AG08395 (cell line): ENCODE data around the gene COX7A1.
A peak's percentile ranks its signal among the peaks of the same experiment; 100 is the strongest.
"Not testable (repeated sequence)": the region's sequence is repeated elsewhere in the genome, so short reads cannot be mapped to it uniquely, and the experiment has no call there.

Source experiments
- DNase-seq: peaks from one replicate; pipeline ENCODE4 v3.0.0; 2012; ENCODE audit warnings: mixed read lengths, low spot score

The COX7A1 gene

DNA sequence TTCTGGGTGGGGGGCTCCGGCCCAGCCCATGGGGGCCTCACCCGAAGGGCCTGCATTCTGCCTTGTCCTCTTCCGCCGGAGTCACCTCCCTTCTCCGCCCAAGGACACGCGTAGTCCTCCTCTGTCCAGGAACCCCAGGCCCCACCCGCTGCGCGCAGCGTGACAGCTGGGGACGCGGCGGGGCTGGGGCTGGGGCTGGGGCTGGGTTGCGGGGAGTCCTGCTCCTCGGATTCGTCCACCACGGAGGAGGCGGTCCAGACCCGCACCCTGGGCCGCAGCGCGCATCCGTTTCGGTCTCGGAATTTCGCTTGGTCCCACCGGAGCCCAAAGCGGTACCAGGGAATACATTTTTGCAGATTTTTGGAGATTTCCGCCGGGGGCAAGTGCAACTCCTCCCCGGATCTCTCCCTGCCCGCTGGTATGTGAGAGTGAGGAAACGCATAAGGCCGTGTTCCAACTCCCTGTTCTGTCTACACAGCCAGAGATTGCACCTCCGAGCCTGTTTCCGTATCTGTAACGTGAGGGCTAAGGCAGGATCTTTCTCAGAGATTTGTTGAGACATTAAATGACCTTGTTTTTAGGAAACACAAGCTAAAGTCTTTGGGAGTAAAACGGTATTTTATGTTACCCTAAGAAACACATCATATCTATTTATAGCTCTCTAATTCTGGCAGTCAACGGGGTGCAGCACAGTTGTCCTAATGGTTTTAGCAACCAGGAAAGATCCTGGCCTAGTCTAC lies at the start of gene COX7A1:
TSS of gene COX7A1 (minus strand) at position 96 of the 740 bp plus-strand sequence. CDS start at position 56, 40 bp downstream.
- peak; percentile 74 for DNase-seq

DNA sequence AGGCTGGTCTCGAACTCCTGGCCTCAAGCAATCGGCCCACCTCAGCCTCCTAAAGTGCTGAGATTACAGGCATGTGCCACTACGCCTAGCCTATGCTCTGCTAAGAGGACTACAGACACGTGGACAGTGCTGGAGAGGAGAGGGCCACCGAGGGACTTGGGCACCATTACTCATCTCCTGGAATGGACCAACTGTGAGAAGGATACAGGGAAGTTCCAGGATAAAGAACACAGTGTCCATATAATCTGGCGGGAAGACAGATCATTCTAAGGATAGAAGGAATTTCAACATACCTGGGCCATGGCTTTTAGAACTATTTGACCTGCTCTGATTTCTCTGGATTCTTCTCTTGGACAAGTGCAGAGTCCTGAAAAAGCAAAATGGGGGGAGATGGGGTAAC lies 49.4 kb upstream of the COX7A1 start:
- DNase-seq = no peak

DNA sequence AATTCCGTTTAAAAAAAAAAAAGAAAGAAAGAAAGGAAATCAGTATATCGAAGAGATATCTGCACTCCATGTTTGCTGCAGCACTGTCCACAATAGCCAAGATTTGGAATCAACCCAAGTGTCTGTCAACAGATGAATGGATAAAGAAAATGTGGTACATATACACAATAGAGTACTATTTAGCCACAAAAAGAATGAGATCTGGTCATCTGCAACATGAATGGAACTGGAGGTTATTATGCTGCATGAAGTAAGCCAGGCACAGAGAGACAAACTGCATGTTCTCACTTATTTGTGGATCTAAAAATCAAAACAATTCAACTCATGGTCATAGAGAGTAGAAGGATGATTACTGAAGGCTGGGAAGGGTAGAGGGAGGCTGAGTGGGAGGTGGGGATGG lies 45.9 kb upstream of the COX7A1 start:
- no peak for DNase-seq

DNA sequence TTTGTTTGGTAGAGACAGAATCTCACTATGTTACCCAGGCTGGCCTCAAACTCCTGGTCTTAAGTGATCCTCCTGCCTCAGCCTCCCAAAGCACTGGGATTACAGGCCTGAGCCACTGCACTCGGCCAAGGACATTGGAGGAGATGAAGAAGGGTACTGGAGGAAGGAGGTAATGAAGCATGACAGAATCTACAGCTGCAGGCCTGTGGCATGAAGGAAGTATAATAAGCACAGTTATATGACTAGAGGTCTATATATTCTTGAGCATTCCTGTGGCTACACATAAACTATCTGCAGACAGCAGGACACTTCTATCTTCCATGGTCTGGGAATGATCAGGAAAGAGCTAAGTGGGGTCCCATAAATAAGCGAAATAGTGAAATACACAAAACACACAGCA lies 44.0 kb upstream of the COX7A1 start:
- DNase-seq = no peak

DNA sequence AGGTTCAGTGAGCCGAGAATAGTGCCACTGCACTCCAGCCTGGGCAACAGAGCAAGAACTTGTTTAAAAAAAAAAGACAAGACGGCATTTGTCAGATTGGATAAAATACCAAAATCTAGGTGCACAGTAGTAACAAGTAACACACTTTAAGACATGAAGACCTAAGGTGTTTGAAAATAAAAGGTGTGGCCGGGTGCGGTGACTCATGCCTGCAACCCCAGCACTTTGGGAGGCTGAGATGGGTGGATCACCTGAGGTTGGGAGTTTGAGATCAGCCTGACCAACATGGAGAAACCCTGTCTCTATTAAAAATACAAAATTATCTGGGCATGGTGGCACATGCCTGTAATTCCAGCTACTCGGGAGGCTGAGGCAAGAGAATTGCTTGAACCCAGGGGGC lies 34.5 kb upstream of the COX7A1 start:
- not testable (repeated sequence) for DNase-seq

DNA sequence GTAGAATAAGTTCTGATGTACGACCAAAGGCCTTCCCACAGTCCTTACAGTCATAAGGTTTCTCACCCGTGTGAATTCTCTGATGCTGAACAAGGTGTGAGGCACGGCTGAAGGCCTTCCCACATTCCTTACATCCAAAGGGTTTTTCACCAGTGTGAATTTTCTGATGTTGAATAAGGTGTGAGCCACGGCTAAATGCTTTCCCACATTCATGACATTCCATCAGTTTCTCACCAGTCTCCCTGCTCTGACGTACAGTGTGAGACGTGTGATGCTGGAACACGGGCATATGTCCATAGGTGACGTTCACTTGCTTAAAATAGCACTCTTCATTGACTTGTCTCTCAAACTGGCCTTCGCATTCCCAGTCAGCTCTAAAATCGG lies 31.0 kb upstream of the COX7A1 start:
- DNase-seq = no peak

DNA sequence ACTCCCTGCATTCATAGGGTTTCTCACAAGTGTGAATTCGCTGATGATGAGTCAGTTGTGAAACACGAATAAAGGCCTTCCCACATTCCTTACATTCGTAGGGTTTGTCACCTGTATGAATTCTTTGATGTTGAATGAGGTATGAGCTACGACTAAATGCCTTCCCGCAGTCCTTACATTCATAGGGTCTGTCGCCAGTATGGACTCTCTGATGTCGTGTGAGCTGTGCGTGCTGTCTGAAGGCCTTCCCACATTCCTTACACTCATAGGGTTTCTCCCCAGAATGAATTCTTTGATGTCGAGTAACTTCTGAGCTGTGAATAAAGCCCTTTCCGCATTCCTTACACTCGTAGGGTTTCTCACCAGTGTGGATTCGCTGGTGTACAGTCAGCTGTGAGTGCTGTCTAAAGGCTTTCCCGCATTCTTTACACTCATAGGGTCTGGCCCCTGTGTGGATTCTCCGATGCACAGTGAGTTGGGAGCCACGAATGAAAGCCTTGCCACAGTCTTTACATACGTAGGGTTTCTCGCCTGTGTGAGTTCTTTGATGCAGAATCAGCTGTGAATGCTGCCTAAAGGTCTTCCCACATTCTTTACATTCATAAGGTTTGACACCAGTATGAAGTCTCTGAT lies 30.5 kb upstream of the COX7A1 start:
- DNase-seq = no peak

DNA sequence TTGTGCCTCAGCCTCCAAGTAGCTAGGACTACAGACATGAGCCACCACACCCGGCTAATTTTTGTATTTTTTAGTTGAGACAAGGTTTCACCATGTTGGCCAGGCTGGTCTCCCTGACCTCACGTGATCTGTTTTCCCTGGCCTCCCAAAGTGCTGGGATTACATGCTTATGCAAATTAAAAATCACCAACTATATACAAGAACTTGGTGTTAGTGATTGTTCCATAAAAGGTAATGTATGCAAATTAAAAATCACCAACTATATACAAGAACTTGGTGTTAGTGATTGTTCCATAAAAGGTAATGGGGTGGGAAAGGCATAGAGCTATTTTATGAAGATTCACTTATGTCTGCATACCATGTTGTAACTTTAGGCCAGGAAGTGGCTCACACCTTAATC lies 26.8 kb upstream of the COX7A1 start:
- DNase-seq = not testable (repeated sequence)

DNA sequence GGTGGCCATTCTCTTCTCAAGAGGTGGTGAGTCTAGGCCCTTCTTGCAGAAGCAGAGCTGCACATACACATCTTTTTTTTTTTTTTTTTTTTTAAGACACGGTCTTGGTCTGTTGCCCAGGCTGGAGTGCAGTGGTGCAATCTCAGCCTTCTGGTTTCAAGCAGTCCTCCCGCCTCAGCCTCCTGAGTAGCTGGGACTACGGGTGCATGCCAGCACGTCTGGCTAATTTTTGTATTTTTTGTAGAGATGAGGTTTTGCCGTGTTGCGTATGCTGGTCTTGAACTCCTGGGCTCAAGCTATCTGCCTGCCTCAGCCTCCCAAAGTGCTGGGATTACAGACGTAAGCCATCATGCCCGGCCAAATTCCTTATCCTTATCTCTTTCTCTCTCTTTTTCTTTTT lies 21.6 kb upstream of the COX7A1 start:
- not testable (repeated sequence) for DNase-seq

DNA sequence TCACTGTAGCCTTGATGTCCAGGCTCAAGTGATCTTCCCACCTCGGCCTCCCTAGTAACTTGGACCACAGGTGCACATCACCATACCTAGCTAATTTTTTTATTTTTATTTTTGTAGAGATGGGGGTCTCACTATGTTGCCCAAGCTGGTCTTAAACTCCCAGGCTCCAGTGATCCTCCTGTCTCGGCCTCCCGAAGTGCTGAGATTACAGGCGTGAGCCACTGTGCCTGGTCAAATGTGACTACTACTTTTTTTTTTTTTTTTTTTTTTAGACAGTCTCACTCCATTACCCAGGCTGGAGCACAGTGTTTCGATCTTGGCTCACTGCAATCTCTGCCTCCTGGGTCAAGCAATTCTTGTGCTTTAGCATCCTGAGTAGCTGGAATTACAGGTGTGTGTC lies 20.6 kb upstream of the COX7A1 start:
- DNase-seq = no peak

DNA sequence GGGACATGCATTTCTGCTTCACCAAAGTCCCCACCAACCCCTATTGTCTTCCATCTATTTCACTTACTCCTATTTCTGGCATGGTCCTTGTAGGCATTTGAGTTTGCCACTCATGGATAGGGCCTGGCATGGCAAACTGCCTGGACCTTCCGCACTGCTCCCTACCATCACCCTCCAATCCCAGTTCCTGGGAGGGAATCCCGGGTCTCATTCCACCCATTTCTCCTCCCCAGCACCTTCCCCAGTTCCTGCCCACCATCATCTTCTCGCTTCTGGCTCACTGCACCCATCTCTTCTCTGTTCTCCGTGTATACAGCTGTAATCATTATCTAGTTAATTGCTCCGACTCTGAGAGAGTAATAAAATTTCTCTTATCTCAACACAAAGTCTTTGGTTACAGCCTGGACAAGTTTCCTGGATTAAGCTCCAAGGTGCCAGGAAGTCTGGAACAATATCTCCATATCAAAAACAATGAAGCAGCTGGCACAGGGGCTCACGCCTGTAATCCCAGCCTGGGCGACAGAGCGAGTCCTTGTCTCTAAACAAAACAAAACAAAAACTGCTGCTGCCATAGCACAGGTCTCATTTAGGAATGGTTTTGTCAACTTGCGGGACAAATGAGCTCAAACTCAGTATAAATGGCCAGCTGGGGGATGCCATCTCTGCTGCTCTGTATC lies 17.0 kb upstream of the COX7A1 start:
- no peak for DNase-seq

DNA sequence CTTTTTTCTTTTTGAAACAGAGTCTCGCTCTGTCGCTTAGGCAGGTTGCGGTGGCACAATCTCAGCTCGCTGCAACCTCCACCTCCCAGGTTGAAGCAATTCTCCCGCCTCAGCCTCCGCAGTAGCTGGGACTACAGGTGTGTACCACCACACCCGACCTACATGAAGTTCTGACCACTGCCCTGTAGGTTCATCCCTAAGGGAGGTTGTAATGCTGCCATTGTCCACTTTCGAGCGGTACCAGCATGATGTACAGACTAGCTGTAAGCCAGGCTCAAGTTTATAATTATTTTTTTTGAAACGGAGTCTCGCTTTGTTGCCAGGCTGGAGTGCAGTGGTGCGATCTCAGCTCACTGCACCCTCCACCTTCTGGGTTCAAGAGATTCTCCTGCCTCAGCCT lies 11.6 kb upstream of the COX7A1 start:
- DNase-seq = no peak

DNA sequence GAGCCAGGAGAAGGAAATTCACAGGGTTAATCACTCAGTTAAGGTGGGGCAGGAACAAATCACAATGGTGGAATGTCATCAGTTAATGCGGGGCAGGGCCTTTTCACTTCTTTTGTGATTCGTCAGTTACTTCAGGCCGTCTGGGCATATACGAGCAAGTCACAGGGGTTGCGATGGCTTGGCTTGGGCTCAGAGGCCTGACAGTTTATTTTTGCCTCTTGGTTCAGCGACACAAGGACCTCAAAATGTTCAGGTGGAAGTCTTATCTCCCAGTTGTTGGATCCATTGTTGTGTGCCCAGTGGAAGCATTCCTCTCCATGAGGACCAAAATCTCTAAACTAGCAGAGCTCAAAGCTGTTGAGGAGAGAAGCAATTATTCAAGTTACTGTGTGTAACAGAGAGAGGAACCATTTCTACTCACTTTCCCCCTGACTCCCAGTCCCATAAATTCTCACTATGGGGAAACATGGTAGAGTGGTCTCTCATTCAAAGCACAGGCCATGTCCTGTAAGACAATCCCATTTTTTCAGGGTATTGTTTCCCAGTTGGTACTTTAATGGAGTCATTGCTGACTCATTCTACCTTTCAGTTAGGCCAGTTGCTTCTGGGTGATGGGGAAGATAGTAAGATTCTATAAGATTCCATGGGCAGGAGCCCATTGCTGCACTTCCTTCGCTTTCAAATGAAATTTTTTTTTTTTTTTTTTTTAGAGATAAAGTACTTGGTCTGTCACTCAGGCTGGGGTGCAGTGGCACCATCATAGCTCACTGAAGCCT lies 8.8 kb upstream of the COX7A1 start:
- DNase-seq = no peak

DNA sequence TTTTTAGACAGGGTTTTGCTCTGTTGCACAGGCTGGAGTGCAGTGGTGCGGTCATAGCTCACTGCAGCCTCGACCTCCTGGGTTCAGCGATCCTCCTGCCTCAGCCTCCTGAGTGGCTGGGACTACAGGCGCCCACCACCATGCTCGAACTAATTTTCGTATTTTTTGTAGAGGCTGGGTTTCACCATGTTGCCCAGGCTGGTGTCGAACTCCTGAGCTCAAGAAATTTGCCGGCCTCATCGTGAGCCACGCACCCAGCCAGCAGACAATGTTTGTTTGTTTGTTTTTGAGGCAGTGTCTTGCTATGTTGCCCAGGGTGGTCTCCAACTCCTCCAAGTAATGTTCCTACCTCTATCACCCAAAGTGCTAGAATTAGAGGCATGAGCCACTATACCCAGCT lies 879 bp upstream of the COX7A1 start:
- no peak for DNase-seq

DNA sequence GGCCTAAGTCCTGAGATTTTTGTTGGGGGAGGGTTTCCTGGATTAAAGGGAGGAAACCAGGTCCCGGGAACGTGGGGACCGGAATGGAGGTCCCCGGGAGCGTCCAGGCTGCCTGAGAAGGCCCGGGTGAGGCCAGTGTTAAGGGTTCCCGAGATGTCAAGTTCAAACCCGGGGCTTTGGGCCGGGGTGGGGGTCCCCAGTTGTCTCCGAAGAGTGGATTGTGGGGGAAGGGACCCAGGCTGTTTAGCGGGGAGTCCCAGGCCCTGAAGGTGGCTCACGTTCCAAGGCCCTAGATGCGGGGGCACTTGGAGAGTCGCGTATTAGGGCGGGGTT lies 262 bp downstream of the COX7A1 start:
- DNase-seq = no peak

DNA sequence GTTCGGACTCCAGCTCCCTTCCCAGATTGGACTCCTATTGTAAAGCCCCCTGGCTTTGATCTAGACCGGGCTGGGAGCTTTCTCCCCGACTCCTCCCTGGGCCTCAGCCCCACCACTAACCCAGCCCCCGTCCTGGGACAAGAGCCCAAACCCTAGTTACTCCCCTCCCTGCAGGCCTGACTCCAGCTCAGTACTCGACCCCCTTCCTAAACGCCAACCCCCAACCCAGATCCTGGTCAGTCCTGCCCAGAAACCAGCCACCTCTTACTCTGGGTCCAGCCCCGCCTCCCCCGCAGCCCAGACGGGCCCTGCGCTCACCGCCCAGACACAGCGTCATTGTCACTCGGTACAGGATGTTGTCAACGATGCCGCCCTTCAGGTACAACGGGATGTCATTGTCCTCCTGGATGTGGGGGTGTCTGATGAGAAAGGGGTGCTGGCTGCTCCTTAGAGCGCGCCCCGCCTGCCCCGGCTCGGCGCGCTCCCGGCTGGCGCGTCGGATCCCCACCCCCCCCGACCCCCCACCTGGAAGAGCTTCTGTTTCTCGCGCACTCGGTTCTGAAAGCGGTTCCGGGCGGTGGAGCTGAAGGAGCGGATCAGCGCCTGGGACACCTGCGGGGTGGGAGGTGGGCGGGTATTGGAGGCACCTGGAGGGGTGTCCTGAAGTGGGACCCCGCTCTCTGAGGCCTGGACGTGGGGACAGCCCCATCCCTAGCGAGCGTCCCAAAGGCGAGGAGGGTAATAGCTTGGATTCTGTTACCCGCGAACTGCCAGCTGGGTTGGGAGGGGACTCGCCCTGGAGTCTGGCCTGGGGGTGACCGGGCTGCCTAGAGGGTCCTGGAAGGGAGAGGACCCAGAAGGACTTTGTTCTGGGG lies 866 bp downstream of the COX7A1 start:
- DNase-seq = peak; percentile 58

DNA sequence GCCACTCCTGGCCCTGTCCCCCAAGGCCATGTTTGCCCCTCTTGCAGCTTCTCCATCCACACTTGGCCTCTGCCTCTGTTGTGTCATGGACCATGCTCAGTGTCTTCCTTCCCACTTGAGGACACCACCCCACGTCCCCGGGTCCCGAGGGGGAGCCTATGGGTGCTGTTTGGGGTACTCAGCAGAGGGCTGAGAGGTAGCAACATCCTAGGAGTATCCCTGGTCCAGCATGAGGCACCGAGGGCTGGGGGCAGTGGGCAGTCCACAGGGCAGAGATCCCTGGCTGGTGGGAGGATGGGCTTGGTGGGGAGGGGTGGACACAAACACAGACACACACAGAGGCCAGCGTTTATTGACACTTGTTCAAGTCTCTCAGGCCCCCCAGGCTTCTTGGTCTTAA lies 1.7 kb downstream of the COX7A1 start:
- no peak for DNase-seq

DNA sequence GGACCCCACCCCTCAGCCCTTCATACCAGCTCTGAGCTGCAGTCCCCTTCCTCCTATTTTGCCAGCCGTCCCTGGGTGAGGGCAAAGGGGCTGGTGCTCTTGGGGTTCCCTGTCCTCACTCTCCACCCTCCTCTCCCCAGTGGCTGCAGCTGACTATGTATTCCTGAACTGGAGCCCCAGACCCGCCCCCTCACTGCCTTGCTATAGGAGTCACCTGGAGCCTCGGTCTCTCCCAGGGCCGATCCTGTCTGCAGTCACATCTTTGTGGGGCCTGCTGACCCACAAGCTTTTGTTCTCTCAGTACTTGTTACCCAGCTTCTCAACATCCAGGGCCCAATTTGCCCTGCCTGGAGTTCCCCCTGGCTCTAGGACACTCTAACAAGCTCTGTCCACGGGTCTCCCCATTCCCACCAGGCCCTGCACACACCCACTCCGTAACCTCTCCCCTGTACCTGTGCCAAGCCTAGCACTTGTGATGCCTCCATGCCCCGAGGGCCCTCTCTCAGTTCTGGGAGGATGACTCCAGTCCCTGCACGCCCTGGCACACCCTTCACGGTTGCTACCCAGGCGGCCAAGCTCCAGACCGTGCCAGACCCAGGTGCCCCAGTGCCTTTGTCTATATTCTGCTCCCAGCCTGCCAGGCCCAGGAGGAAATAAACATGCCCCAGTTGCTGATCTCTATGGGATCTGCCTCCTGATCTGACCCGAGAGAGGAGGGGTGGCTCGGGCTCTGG lies 2.4 kb downstream of the COX7A1 start:
- DNase-seq = no peak

DNA sequence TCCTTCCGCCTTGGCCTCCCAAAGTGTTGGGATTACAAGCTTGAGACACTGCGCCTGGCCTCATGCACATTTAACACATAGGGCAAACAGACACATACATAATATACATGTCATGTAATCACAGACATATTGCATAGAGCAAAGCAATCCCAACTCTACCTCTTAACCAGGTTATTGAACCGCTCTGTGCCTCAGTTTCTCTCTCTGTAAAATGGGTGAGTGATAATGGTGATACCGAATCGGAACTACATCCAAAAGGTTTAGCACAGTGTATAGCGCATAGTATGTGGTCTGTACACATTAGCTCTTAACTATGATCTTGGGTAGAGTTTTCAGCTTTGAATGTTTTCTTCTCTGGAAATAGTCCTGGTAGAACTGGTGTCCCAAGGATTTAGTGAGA lies 7.6 kb downstream of the COX7A1 start:
- no peak for DNase-seq

DNA sequence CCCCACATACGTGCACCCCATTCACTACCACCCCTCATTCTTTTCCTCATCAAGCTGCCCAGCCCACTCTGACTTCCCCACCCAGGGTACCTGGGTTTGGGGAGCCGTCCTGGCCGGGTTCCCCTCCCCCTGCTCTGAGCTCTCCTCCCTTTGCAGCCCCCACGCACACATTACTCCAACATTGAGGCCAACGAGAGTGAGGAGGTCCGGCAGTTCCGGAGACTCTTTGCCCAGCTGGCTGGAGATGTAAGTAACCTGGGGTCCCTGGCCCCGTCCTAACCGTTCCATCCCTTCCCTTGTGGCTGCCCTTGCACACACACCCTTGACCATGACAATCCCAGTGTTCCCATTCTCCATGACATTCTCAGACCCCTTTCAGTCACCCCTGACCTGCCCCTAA lies 9.8 kb downstream of the COX7A1 start:
- DNase-seq = no peak

DNA sequence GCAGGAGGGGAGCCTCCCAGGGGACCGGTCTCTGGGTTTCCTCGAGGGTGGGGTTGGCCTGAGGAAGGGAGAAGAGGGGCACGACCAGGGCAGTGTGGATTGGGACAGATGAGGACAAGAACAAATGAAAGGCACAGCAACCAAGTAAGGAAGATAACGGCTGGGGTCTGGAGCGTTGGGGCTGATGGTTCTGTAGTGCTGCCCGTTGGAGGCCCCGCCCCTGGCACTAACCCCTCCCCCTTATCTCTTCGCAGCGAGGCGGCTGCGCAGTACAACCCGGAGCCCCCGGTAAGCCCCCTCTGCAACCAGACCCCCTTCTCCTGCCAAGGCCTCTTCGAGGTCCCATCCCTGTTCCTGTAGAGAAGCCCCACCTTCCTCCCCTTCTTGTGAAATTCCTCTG lies 10.2 kb downstream of the COX7A1 start:
- DNase-seq = no peak
